H1 (cell line): ENCODE results near the gene MAGEB1. TPM values are rescaled to one million over a fixed set of nuclear protein-coding genes. Genes with fewer than 3 reads are reported as not detected.

Experiments
- KDM4A ChIP-seq: IDR thresholded peaks from one replicate; pipeline ENCODE4 v1.7.1; 2012; ENCODE audit warnings: low read depth, mild to moderate bottlenecking, moderate library complexity, low read length, inconsistent platforms; ENCODE audit not compliant: severe bottlenecking
- POU5F1 ChIP-seq: IDR thresholded peaks from 2 replicates; pipeline ENCODE4 v1.6.1; 2011; ENCODE audit warnings: low read depth, mild to moderate bottlenecking, low read length, moderate library complexity
- polyA plus RNA-seq, 7 experiments: library from polyadenylated mRNA; depleted of rRNA in 3 of 7; stranded (reverse) in 5 of 7; unstranded in 2 of 7; fragments of >200 nt in 5 of 7; fragments of 200-250 nt in 2 of 7; gene quantifications; 1 replicate in 5 of 7; 2 replicates in 1 of 7; 4 replicates in 1 of 7; pipeline versions ENCODE4 v1.2.1 to v1.2.3, GENCODE V29; 2011 to 2013; ENCODE audit warnings: missing spikeins in 2 of 7, mixed read lengths in 2 of 7
- total RNA-seq: library from RNA; stranded (reverse); fragmentation: NEBNext Ultra II Directional; extraction: Animal tissue kit (Norgen Biotek cat#: 25700); gene quantifications from 2 replicates; pipeline ENCODE4 v1.2.1, GENCODE V29; 2021

Gene MAGEB1
- total and polyA plus RNA-seq, 2 of the 8 experiments (the other 6 are each of a cell fraction or from before 2014, with no cell fraction given): 0.05 TPM; not detected in 1

- TF ChIP-seq KDM4A: no peak
- TF ChIP-seq POU5F1: no peak
These were observed 29.5 kb upstream of the MAGEB1 start (continued) for GRCh38 chrX:30217465-30217864.
